Smooth muscle cell (in vitro differentiated cells): ENCODE results near the gene PHOX2B. TPM values are rescaled to one million over a fixed set of nuclear protein-coding genes. Genes with fewer than 3 reads are reported as not detected.

Experiments used
- polyA plus RNA-seq: library from polyadenylated mRNA; unstranded; fragments of >200 nt; fragmentation: Nextera tagmentation; extraction: Ambion mirVana; gene quantifications from 2 replicates; pipeline ENCODE4 v1.2.1, GENCODE V29; 2016
- small RNA-seq: library from RNA; depleted of rRNA; stranded (forward); fragments of <200 nt; gene quantifications from one replicate; pipeline ENCODE3, GENCODE V24; 2014
- total RNA-seq: library from RNA; depleted of rRNA; stranded (reverse); fragments of >200 nt; gene quantifications from 2 replicates; pipeline ENCODE4 v1.2.3, GENCODE V29; 2014

Gene PHOX2B
- total and polyA plus RNA-seq, 2 experiments from 2014 or later, result 3.1 TPM; not detected in 1

Small RNAs within 50 kb of the gene (small RNA-seq; reads per million reads assigned to genes)
- not detected for gene RNU1-49P

Other genes with a start within 250 kb of the PHOX2B start
- 6.7 and 7.6 TPM in 2 replicates for gene LIMCH1, start 210.6 kb downstream of the PHOX2B start, total RNA-seq
- gene LIMCH1, start 210.6 kb downstream of the PHOX2B start, polyA plus RNA-seq, result 2.6 and 7.3 TPM in 2 replicates
- gene TMEM33, start 186.7 kb upstream of the PHOX2B start, total RNA-seq, result 52.9 and 75.3 TPM in 2 replicates
- gene TMEM33, start 186.7 kb upstream of the PHOX2B start, polyA plus RNA-seq, result 20.8 and 25.4 TPM in 2 replicates
- gene DCAF4L1, start 233.0 kb upstream of the PHOX2B start, total RNA-seq, result 0.31 and 0.40 TPM in 2 replicates
- gene DCAF4L1, start 233.0 kb upstream of the PHOX2B start, polyA plus RNA-seq, result 0.11 and 0.13 TPM in 2 replicates
- 72.1 and 73.1 TPM in 2 replicates for gene SLC30A9, start 241.8 kb upstream of the PHOX2B start, total RNA-seq
- 37.7 and 41.3 TPM in 2 replicates for gene SLC30A9, start 241.8 kb upstream of the PHOX2B start, polyA plus RNA-seq